Psoas muscle (tissue), 8 donors: ENCODE results near the gene CRADD. TPM values are rescaled to one million over a fixed set of nuclear protein-coding genes. Genes with fewer than 3 reads are reported as not detected.
"Not testable (repeated sequence)": the region's sequence is repeated elsewhere in the genome, so short reads cannot be mapped to it uniquely, and the experiment has no call there.

Source experiments
- ATAC-seq, 4 donors: fragments of 200-7000 bp; cut with Tn5 transposase; one replicate each; pipeline ENCODE4 v1.9.1; 2020; ENCODE audit warnings: moderate library complexity in 3 of 4, mild to moderate bottlenecking in 2 of 4
- DNase-seq, 2 donors: peaks; one replicate each; pipeline ENCODE4 v3.0.0-alpha.2; 2020
- H3K27ac ChIP-seq: fragments of 200-600 bp; one replicate; pipeline ENCODE4 v1.8.0; 2022
- H3K27me3 ChIP-seq, 3 donors: fragments of 200-600 bp in 1 of 3; one replicate each; pipeline versions ENCODE4 v1.6.1 to v1.8.0; 2013 to 2022; ENCODE audit warnings: low read length in 2 of 3, mild to moderate bottlenecking in 2 of 3, moderate library complexity in 1 of 3; ENCODE audit not compliant: insufficient read depth in 3 of 3
- H3K36me3 ChIP-seq, 2 donors: fragments of 200-600 bp in 1 of 2; one replicate each; pipeline versions ENCODE4 v1.6.1 to v1.8.0; 2013 to 2022; ENCODE audit warnings: low read depth in 1 of 2, mild to moderate bottlenecking in 1 of 2, moderate library complexity in 1 of 2; ENCODE audit not compliant: insufficient read depth in 1 of 2
- H3K4me1 ChIP-seq: fragments of 200-600 bp; one replicate; pipeline ENCODE4 v1.8.0; 2022
- H3K4me3 ChIP-seq: fragments of 200-600 bp; one replicate; pipeline ENCODE4 v1.8.0; 2022; ENCODE audit warnings: mild to moderate bottlenecking
- H3K9me3 ChIP-seq: fragments of 200-600 bp; one replicate; pipeline ENCODE4 v1.8.0; 2022
- CTCF ChIP-seq: fragments of 200-600 bp; IDR thresholded peaks from one replicate; pipeline ENCODE4 v1.8.0; 2022; ENCODE audit warnings: antibody characterized with exemption
- WGBS, 3 donors: extraction: QIAGEN DNeasy Blood & Tissue Kit; methylation state at CpG; one replicate each; pipeline versions ENCODE4 v1.1.6 to v1.1.7; 2013; 5-methylcytosine and 5-hydroxymethylcytosine counted together
- intact Hi-C, 2 donors: fragments of 100-400 bp; cut with DNase I; formaldehyde crosslinking; loops; one replicate each; pipeline versions ENCODE4 v1.11.0 to v1.14.2; 2022
- polyA plus RNA-seq, 3 donors: library from polyadenylated mRNA; stranded (reverse); fragments of 200-250 nt; gene quantifications; one replicate each; pipeline ENCODE4 v1.2.3, GENCODE V29; 2013
- total RNA-seq, 4 donors: library from RNA; stranded (reverse); fragmentation: NEBNext Ultra II Directional in 2 of 4; extraction: Animal tissue kit (Norgen Biotek cat#: 25700) in 2 of 4; gene quantifications; one replicate each; pipeline versions ENCODE4 v1.2.1 to v1.2.4, GENCODE V29; 2021 to 2023
- donor health status: healthy with polysubstance abuse.
- donor health status: DM: no; HTN: no; CAD: no; lungs with moderate emphysema.
- donor health status: Bipolar disorder and iron deficiency.
- donor health status: healthy.
- donor health status: DM: yes; HTN: yes; CAD: no.
- donor health status: DM: no; HTN: no; CAD: no.
- donor health status: DM: no; HTN: no; CAD: no.
- donor health status: DM: yes; HTN: yes; CAD: no.

CRADD gene
- total and polyA plus RNA-seq, 7 donors = 11.0 to 21.1 (median 12.7) TPM

GRCh38 chr12:93777254-93777653 lies 100.1 kb downstream of the CRADD start:
- Histone ChIP-seq H3K4me1 (peaks cover 53% of the 10 kb centered on the region), H3K36me3 (no peaks in the 10 kb centered on the region), H3K9me3 (no peaks in the 10 kb centered on the region), H3K27me3 (no peaks in the 10 kb centered on the region), H3K4me3 (no peak overlapping the region), H3K27ac (peak overlapping the region; percentile 89)
- intact Hi-C loops = loop anchor here (5.0 kb wide), 1 partner anchor 35 kb away; no protein-coding TSS in a partner anchor
- no peak for TF ChIP-seq CTCF
- 4 to 10% (median 5%) methylated on average over 3 of the region's 3 CpGs for WGBS, 3 donors
- ATAC-seq (peak; percentile 67 to 81 (median 74)), DNase-seq (no peak)

- H3K4me3 ChIP-seq = no peak overlapping the region
- no peaks in the 10 kb centered on the region for H3K27me3 ChIP-seq
- peak; percentile 59 to 64 for DNase-seq
Measured at GRCh38 chr12:93778306-93778705, 101.1 kb downstream of the CRADD start.

DNA sequence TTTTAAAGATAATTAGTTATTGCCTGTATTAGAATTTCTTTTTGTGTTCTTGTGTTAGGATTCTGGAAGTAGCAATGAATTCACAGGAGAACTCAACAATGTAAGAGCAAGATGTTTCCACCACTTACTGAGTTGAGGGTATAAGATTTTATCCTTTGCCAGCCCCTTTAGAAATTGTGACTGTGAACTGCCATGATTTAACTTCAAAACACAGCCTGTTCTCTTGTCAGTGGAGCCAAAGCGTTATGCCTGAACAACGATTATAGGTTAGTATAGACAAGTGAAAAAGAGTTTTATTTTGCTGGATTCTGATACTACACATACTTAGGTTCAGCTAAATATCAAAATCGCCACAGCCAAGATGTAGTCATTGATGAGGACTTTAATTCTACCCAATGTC lies 101.6 kb downstream of the CRADD start:
- DNase-seq (no peak), ATAC-seq (no peak)
- peak overlapping the region; percentile 89 for H3K27ac ChIP-seq
- H3K4me3 ChIP-seq = no peak overlapping the region
- peaks cover 62% of the 10 kb centered on the region for H3K4me1 ChIP-seq
- 64 to 75% (median 70%) methylated on average over 3 of the region's 3 CpGs for WGBS, 3 donors
- no peaks in the 10 kb centered on the region for H3K36me3 ChIP-seq
- intact Hi-C loops = loop anchor here (5.0 kb wide), 1 partner anchor 34 kb away; no protein-coding TSS in a partner anchor
- TF ChIP-seq CTCF = no peak
- no peaks in the 10 kb centered on the region for H3K27me3 ChIP-seq
- no peaks in the 10 kb centered on the region for H3K9me3 ChIP-seq

More at GRCh38 chr12:93778306-93778705, 101.1 kb downstream of the CRADD start:
- peak overlapping the region; percentile 89 for H3K27ac ChIP-seq
- no peaks in the 10 kb centered on the region for H3K9me3 ChIP-seq
- H3K36me3 ChIP-seq = no peaks in the 10 kb centered on the region
- ATAC-seq = peak; percentile 89 to 96 (median 91)
- intact Hi-C loops = loop anchor here (5.0 kb wide), 1 partner anchor 34 kb away; no protein-coding TSS in a partner anchor
- WGBS, 3 donors = 3 to 6% (median 6%) methylated on average over 5 of the region's 5 CpGs
- peaks cover 58% of the 10 kb centered on the region for H3K4me1 ChIP-seq
- TF ChIP-seq CTCF = no peak

DNA sequence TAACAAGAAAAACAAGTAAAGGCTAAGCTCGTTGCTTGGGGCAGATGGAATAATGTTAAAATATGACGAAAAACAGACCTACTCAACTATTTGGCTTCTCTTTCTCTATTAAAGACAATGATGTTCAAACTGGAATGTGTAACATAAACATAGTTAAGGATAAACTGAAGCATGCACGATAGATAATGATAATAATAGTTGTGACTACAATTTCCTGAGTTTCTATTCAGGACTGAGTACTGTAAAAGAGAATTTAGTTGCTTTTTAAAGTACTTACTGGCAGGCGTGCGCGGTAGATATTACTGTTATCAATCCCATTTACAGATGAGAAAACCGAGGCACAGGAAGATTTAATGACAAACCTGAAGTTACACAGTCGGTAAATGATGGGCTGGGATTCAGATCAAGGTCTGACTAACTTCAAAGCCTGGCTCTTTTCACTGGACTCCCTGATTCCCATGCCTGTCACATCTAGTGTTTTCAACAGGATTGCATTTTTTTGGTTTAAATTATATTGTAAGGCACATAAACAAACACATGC lies 103.0 kb downstream of the CRADD start:
- no peaks in the 10 kb centered on the region for H3K9me3 ChIP-seq
- H3K4me1 ChIP-seq = peaks cover 71% of the 10 kb centered on the region
- H3K27me3 ChIP-seq = no peaks in the 10 kb centered on the region
- H3K36me3 ChIP-seq = no peaks in the 10 kb centered on the region
- intact Hi-C loops = loop anchor here in 1 of 2 donors (10.0 kb wide), 1 partner anchor 115 kb away; no protein-coding TSS in a partner anchor
- TF ChIP-seq CTCF = no peak
- 89 to 93% (median 91%) methylated on average over 8 of the region's 8 CpGs for whole genome bisulfite sequencing, 3 donors
- ATAC-seq (no peak), DNase-seq (no peak)
- no peak overlapping the region for H3K27ac ChIP-seq
- H3K4me3 ChIP-seq = no peak overlapping the region

GRCh38 chr12:93780886-93781285 lies 103.7 kb downstream of the CRADD start:
- not testable (repeated sequence) for H3K27ac ChIP-seq, H3K9me3 ChIP-seq, ATAC-seq, H3K27me3 ChIP-seq, H3K36me3 ChIP-seq, DNase-seq, H3K4me3 ChIP-seq
- 56 to 74% (median 64%) methylated on average over 4 of the region's 4 CpGs for WGBS, 3 donors
- intact Hi-C loops = loop anchor here in 1 of 2 donors (10.0 kb wide), 1 partner anchor 114 kb away; no protein-coding TSS in a partner anchor
- H3K4me1 ChIP-seq = peaks cover 71% of the 10 kb centered on the region

DNA sequence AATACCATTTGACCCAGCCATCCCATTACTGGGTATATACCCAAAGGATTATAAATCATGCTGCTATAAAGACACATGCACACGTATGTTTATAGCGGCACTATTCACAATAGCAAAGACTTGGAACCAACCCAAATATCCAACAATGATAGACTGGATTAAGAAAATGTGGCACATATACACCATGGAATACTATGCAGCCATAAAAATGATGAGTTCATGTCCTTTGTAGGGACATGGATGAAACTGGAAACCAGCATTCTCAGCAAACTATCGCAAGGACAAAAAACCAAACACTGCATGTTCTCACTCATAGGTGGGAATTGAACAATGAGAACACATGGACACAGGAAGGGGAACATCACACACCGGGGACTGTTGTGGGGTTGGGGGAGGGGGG lies 104.8 kb downstream of the CRADD start:
- WGBS, 3 donors = 94 to 100% (median 95%) methylated on average over 1 to 4 of the region's 4 CpGs
- H3K27me3 ChIP-seq, H3K36me3 ChIP-seq, H3K27ac ChIP-seq, H3K9me3 ChIP-seq, DNase-seq, ATAC-seq, H3K4me3 ChIP-seq: not testable (repeated sequence)
- H3K4me1 ChIP-seq = peaks cover 70% of the 10 kb centered on the region
- intact Hi-C loops = loop anchor here in 1 of 2 donors (10.0 kb wide), 1 partner anchor 113 kb away; no protein-coding TSS in a partner anchor
